ENCODE measurements around the gene JAZF1. TPM values are rescaled to one million over a fixed set of nuclear protein-coding genes. Genes with fewer than 3 reads are reported as not detected.

JAZF1 gene
- total and polyA plus RNA-seq, 2 experiments from 2014 or later = 13.8 to 19.6 TPM

- TF ChIP-seq EZH2phosphoT487 (IDR thresholded peaks at IDR 0.05; ENCODE audit: insufficient read depth, low read depth) = no peak
- TF ChIP-seq EZH2 (IDR thresholded peaks at IDR 0.05; ENCODE audit: insufficient read depth, poor library complexity, severe bottlenecking) = no peak
- H4K20me1 ChIP-seq (ENCODE audit: insufficient read depth) = no peaks in the 10 kb centered on the region
- H3F3A ChIP-seq (ENCODE audit: insufficient read depth) = peaks cover 23% of the 10 kb centered on the region
- peak overlapping the region; percentile 75 for H3K4me3 ChIP-seq
- peak overlapping the region; percentile 97 for H3K4me2 ChIP-seq (ENCODE audit: unreplicated experiment)
- no peaks in the 10 kb centered on the region for H3K9me3 ChIP-seq (ENCODE audit: low read depth)
- peak overlapping the region; percentile 87 for H3K27ac ChIP-seq
- in situ Hi-C loops (cut with MboI) = no loop called here
- H2AFZ ChIP-seq = peak overlapping the region; percentile 81
- no peaks in the 10 kb centered on the region for H3K27me3 ChIP-seq (replicated peaks; ENCODE audit: insufficient read depth)
- peaks cover 24% of the 10 kb centered on the region for H3K4me1 ChIP-seq (ENCODE audit: insufficient read depth)
- peaks cover 3% of the 10 kb centered on the region; the same call in 1 of the 2 replicates for H3K79me2 ChIP-seq (ENCODE audit: insufficient read depth)
- no peaks in the 10 kb centered on the region for H3K36me3 ChIP-seq (ENCODE audit: low read depth)
- 3% methylated on average over 5 of the region's 5 CpGs for WGBS, 2 experiments (ENCODE audit: low coverage in 1 of 2, low lambda C conversion rate in 2 of 2, missing lambda C conversion rate in 2 of 2)
- DNase-seq = peak; percentile 84
- no peaks in the 10 kb centered on the region for H3K9me2 ChIP-seq (ENCODE audit: insufficient read depth)
- peak overlapping the region; percentile 81 for H3K9ac ChIP-seq
Measured at GRCh38 chr7:27901028-27901760, 279.4 kb downstream of the JAZF1 start.

- no peaks in the 10 kb centered on the region for H4K20me1 ChIP-seq (ENCODE audit: insufficient read depth)
- no peaks in the 10 kb centered on the region for H3K27me3 ChIP-seq (replicated peaks; ENCODE audit: insufficient read depth)
- peak overlapping the region; percentile 87 for H3K27ac ChIP-seq
- TF ChIP-seq EZH2phosphoT487 (IDR thresholded peaks at IDR 0.05; ENCODE audit: insufficient read depth, low read depth) (no peak), EZH2 (IDR thresholded peaks at IDR 0.05; ENCODE audit: insufficient read depth, poor library complexity, severe bottlenecking) (no peak)
- H3F3A ChIP-seq (ENCODE audit: insufficient read depth) = peaks cover 23% of the 10 kb centered on the region
- no peaks in the 10 kb centered on the region for H3K9me3 ChIP-seq (ENCODE audit: low read depth)
- 5 to 7% methylated on average over 6 of the region's 6 CpGs for WGBS, 2 experiments (ENCODE audit: low coverage in 1 of 2, low lambda C conversion rate in 2 of 2, missing lambda C conversion rate in 2 of 2)
- peak overlapping the region; percentile 78 for H2AFZ ChIP-seq
- H3K36me3 ChIP-seq (ENCODE audit: low read depth) = no peaks in the 10 kb centered on the region
- H3K79me2 ChIP-seq (ENCODE audit: insufficient read depth) = peaks cover 3% of the 10 kb centered on the region; the same call in 1 of the 2 replicates
- peak overlapping the region; percentile 97 for H3K4me2 ChIP-seq (ENCODE audit: unreplicated experiment)
- H3K9me2 ChIP-seq (ENCODE audit: insufficient read depth) = no peaks in the 10 kb centered on the region
- peaks cover 24% of the 10 kb centered on the region for H3K4me1 ChIP-seq (ENCODE audit: insufficient read depth)
- peak overlapping the region; percentile 81 for H3K9ac ChIP-seq
- peak; percentile 84 for DNase-seq
- H3K4me3 ChIP-seq = peak overlapping the region; percentile 75; the same call in 1 of the 2 replicates
- in situ Hi-C loops (cut with MboI) = no loop called here
Measured at GRCh38 chr7:27900006-27900405, 280.6 kb downstream of the JAZF1 start.

DNA sequence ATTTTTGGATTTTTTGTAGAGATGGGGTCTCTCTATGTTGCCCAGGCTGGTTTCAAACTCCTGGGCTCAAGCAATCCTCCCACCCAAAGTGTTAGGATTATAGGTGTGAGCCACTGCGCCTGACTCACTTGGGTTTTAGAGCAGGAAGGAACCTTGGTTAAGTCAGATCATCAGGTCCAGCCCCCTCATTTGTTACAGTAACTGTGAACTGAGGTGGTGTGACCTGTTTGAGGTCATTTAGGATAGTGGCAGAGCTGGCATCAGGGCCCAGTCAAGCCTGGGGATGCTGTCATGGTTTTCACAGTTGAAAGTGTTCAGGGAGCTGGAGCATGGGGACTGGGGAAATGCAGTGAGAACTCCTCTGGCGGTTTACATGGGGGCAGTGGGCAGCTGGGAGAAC is 281.0 kb downstream of the JAZF1 start:
- H3K4me3 ChIP-seq = no peak overlapping the region
- peaks cover 3% of the 10 kb centered on the region; the same call in 1 of the 2 replicates for H3K79me2 ChIP-seq (ENCODE audit: insufficient read depth)
- in situ Hi-C loops (cut with MboI) = no loop called here
- WGBS, 2 experiments (ENCODE audit: low coverage in 1 of 2, low lambda C conversion rate in 2 of 2, missing lambda C conversion rate in 2 of 2) = 97 to 98% methylated on average over 2 of the region's 2 CpGs
- peak overlapping the region; percentile 97 for H3K4me2 ChIP-seq (ENCODE audit: unreplicated experiment)
- H3K9ac ChIP-seq = peak overlapping the region; percentile 81
- peaks cover 23% of the 10 kb centered on the region for H3F3A ChIP-seq (ENCODE audit: insufficient read depth)
- no peaks in the 10 kb centered on the region for H4K20me1 ChIP-seq (ENCODE audit: insufficient read depth)
- H3K27me3 ChIP-seq (replicated peaks; ENCODE audit: insufficient read depth) = no peaks in the 10 kb centered on the region
- peak overlapping the region; percentile 87 for H3K27ac ChIP-seq
- peak overlapping the region; percentile 78 for H2AFZ ChIP-seq
- H3K36me3 ChIP-seq (ENCODE audit: low read depth) = no peaks in the 10 kb centered on the region
- peak; percentile 43 for DNase-seq
- H3K4me1 ChIP-seq (ENCODE audit: insufficient read depth) = peaks cover 24% of the 10 kb centered on the region
- no peaks in the 10 kb centered on the region for H3K9me2 ChIP-seq (ENCODE audit: insufficient read depth)
- no peaks in the 10 kb centered on the region for H3K9me3 ChIP-seq (ENCODE audit: low read depth)
- TF ChIP-seq EZH2 (IDR thresholded peaks at IDR 0.05; ENCODE audit: insufficient read depth, poor library complexity, severe bottlenecking) = no peak
- no peak for TF ChIP-seq EZH2phosphoT487 (IDR thresholded peaks at IDR 0.05; ENCODE audit: insufficient read depth, low read depth)

DNA sequence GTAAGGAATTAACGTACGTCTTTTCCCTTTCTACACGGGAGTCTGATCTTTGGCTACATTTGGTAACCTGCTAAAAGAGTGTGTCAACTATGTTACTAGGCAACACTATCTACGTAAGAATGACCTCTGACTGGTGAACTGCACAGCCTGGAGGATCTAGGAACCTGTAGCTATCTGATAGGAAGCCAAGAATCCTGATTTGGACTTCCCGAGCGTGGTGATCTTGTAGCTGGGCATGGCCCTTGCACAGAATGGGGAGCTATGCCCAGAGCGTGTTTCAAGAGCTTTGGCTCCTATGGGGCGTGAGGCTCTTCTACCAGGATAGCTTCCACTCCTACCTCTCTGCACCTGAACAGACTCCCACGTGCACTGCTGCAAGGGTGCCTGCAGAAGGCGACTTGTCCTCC is 283.2 kb downstream of the JAZF1 start:
- TF ChIP-seq EZH2phosphoT487 (IDR thresholded peaks at IDR 0.05; ENCODE audit: insufficient read depth, low read depth) (no peak), EZH2 (IDR thresholded peaks at IDR 0.05; ENCODE audit: insufficient read depth, poor library complexity, severe bottlenecking) (no peak)
- no peak overlapping the region for H3K27ac ChIP-seq
- WGBS, 2 experiments (ENCODE audit: low coverage in 1 of 2, low lambda C conversion rate in 2 of 2, missing lambda C conversion rate in 2 of 2) = 94 to 95% methylated on average over 10 of the region's 10 CpGs
- in situ Hi-C loops (cut with MboI) = no loop called here
- H3K4me3 ChIP-seq = no peak overlapping the region
- no peak overlapping the region for H3K4me2 ChIP-seq (ENCODE audit: unreplicated experiment)
- H3F3A ChIP-seq (ENCODE audit: insufficient read depth) = peaks cover 21% of the 10 kb centered on the region
- no peak overlapping the region for H3K9ac ChIP-seq
- no peak for DNase-seq
- H3K36me3 ChIP-seq (ENCODE audit: low read depth) = peaks cover 8% of the 10 kb centered on the region
- H3K4me1 ChIP-seq (ENCODE audit: insufficient read depth) = peaks cover 24% of the 10 kb centered on the region
- H3K9me3 ChIP-seq (ENCODE audit: low read depth) = no peaks in the 10 kb centered on the region
- no peak overlapping the region for H2AFZ ChIP-seq
- no peaks in the 10 kb centered on the region for H4K20me1 ChIP-seq (ENCODE audit: insufficient read depth)
- H3K79me2 ChIP-seq (ENCODE audit: insufficient read depth) = peaks cover 3% of the 10 kb centered on the region; the same call in 1 of the 2 replicates
- H3K9me2 ChIP-seq (ENCODE audit: insufficient read depth) = no peaks in the 10 kb centered on the region
- H3K27me3 ChIP-seq (replicated peaks; ENCODE audit: insufficient read depth) = no peaks in the 10 kb centered on the region

All from GM23248 (cell line).